Liver (tissue), 9 donors: ENCODE results near the gene TLE1. TPM values are rescaled to one million over a fixed set of nuclear protein-coding genes. Genes with fewer than 3 reads are reported as not detected.
"Not testable (repeated sequence)": the region's sequence is repeated elsewhere in the genome, so short reads cannot be mapped to it uniquely, and the experiment has no call there.

Source experiments
- DNase-seq: peaks from one replicate; pipeline ENCODE4 v3.0.0-alpha.2; 2017; ENCODE audit warnings: low spot score
- H3K27ac ChIP-seq, 2 donors: one replicate each; pipeline ENCODE4 v1.7.0; 2013; ENCODE audit warnings: inconsistent platforms in 2 of 2, low read length in 2 of 2, control low read depth in 1 of 2, low read depth in 1 of 2, mild to moderate bottlenecking in 1 of 2
- H3K27me3 ChIP-seq, 4 donors: one replicate each; pipeline versions ENCODE4 v1.6.1 to v1.7.0; 2013; ENCODE audit warnings: low read length in 3 of 4, inconsistent platforms in 1 of 4, mild to moderate bottlenecking in 1 of 4, moderate library complexity in 1 of 4; ENCODE audit not compliant: control insufficient read depth in 4 of 4, insufficient read depth in 4 of 4
- H3K36me3 ChIP-seq, 4 donors: one replicate each; pipeline versions ENCODE4 v1.6.1 to v1.7.0; 2013; ENCODE audit warnings: low read length in 3 of 4, mild to moderate bottlenecking in 3 of 4, low read depth in 1 of 4, moderate library complexity in 1 of 4; ENCODE audit not compliant: control insufficient read depth in 4 of 4, insufficient read depth in 3 of 4
- H3K4me1 ChIP-seq, 4 donors: one replicate each; pipeline versions ENCODE4 v1.6.1 to v1.7.0; 2013; ENCODE audit warnings: low read length in 3 of 4, mild to moderate bottlenecking in 3 of 4, moderate library complexity in 1 of 4; ENCODE audit not compliant: control insufficient read depth in 4 of 4, insufficient read depth in 4 of 4
- H3K4me3 ChIP-seq, 3 donors: one replicate each; pipeline versions ENCODE4 v1.6.1 to v1.7.0; 2013; ENCODE audit warnings: low read length in 3 of 3, control low read depth in 1 of 3, low read depth in 1 of 3, mild to moderate bottlenecking in 1 of 3
- H3K9ac ChIP-seq, 2 donors: one replicate each; pipeline ENCODE4 v1.7.0; 2013; ENCODE audit warnings: low read length in 2 of 2, mild to moderate bottlenecking in 2 of 2, moderate library complexity in 2 of 2, control low read depth in 1 of 2, low read depth in 1 of 2
- H3K9me3 ChIP-seq, 4 donors: one replicate each; pipeline versions ENCODE4 v1.6.1 to v1.7.0; 2013; ENCODE audit warnings: low read length in 3 of 4; ENCODE audit not compliant: control insufficient read depth in 4 of 4
- FOXA1 ChIP-seq: IDR thresholded peaks from 2 replicates; pipeline ENCODE4 v1.6.1; 2016; ENCODE audit warnings: antibody characterized with exemption
- REST ChIP-seq: IDR thresholded peaks from 2 replicates; pipeline ENCODE4 v1.6.1; 2016; ENCODE audit warnings: antibody characterized with exemption, mild to moderate bottlenecking
- SP1 ChIP-seq: IDR thresholded peaks from 2 replicates; pipeline ENCODE4 v1.6.1; 2018; ENCODE audit warnings: antibody characterized with exemption, mild to moderate bottlenecking
- WGBS: extraction: QIAGEN DNeasy Blood & Tissue Kit; methylation state at CpG from one replicate; pipeline ENCODE4 v1.1.7; 2013; 5-methylcytosine and 5-hydroxymethylcytosine counted together
- polyA plus RNA-seq, 2 donors: library from polyadenylated mRNA; stranded (reverse) in 1 of 2; unstranded in 1 of 2; fragments of 200-250 nt in 1 of 2; fragments of >200 nt in 1 of 2; fragmentation: Nextera tagmentation in 1 of 2; extraction: Ambion mirVana in 1 of 2; gene quantifications; one replicate each; pipeline versions ENCODE4 v1.2.1 to v1.2.3, GENCODE V29; 2013 to 2015
- total RNA-seq, 2 donors: library from RNA; depleted of rRNA; stranded (reverse); fragments of >200 nt; gene quantifications; one replicate each; pipeline ENCODE4 v1.2.3, GENCODE V29; 2014
- TF ChIP-seq, protein P1 (sequence below): fragments of 150-350 bp; IDR thresholded peaks from 2 replicates; pipeline ENCODE4 v1.5.1; 2017; ENCODE audit warnings: improper control_type of control experiment, low read depth, low read length; ENCODE audit not compliant: missing input control
- donor health status: healthy.
- donor health status: healthy.
- donor health status: healthy.
- donor health status: healthy.
- donor health status: healthy.

Gene TLE1
- total and polyA plus RNA-seq, 4 donors, result 25.2 to 45.4 (median 25.7) TPM

GRCh38 chr9:81596679-81597418 lies 92.5 kb downstream of the TLE1 start:
- no peak for DNase-seq
- WGBS, result 80% methylated on average over 13 of the region's 13 CpGs
- Histone ChIP-seq H3K4me3 (no peak overlapping the region), H3K9me3 (no peaks in the 10 kb centered on the region), H3K9ac (no peak overlapping the region), H3K27me3 (no peaks in the 10 kb centered on the region), H3K4me1 (peaks cover 0 to 10% (median 4%) of the 10 kb centered on the region in 4 donors), H3K27ac (no peak overlapping the region), H3K36me3 (peaks cover 4 to 21% (median 16%) of the 10 kb centered on the region in 4 donors)
- TF ChIP-seq SP1, result no peak
- TF ChIP-seq REST, result no peak

GRCh38 chr9:81595887-81596543 lies 93.3 kb downstream of the TLE1 start:
- Histone ChIP-seq H3K27me3 (no peaks in the 10 kb centered on the region), H3K4me3 (no peak overlapping the region), H3K9ac (no peak overlapping the region), H3K4me1 (peaks cover 0 to 14% (median 4%) of the 10 kb centered on the region in 4 donors), H3K36me3 (peaks cover 4 to 23% (median 17%) of the 10 kb centered on the region in 4 donors), H3K27ac (no peak overlapping the region), H3K9me3 (no peaks in the 10 kb centered on the region)
- TF ChIP-seq, protein P1, sequence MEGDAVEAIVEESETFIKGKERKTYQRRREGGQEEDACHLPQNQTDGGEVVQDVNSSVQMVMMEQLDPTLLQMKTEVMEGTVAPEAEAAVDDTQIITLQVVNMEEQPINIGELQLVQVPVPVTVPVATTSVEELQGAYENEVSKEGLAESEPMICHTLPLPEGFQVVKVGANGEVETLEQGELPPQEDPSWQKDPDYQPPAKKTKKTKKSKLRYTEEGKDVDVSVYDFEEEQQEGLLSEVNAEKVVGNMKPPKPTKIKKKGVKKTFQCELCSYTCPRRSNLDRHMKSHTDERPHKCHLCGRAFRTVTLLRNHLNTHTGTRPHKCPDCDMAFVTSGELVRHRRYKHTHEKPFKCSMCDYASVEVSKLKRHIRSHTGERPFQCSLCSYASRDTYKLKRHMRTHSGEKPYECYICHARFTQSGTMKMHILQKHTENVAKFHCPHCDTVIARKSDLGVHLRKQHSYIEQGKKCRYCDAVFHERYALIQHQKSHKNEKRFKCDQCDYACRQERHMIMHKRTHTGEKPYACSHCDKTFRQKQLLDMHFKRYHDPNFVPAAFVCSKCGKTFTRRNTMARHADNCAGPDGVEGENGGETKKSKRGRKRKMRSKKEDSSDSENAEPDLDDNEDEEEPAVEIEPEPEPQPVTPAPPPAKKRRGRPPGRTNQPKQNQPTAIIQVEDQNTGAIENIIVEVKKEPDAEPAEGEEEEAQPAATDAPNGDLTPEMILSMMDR, result no peak
- no peak for TF ChIP-seq FOXA1
- WGBS, result 92% methylated on average over 10 of the region's 10 CpGs
- no peak for DNase-seq

GRCh38 chr9:81595293-81595692 lies 94.1 kb downstream of the TLE1 start:
- H3K27me3 ChIP-seq, H3K4me3 ChIP-seq, DNase-seq, H3K27ac ChIP-seq, H3K9me3 ChIP-seq, H3K9ac ChIP-seq: not testable (repeated sequence)
- Histone ChIP-seq H3K36me3 (peaks cover 4 to 24% (median 17%) of the 10 kb centered on the region in 4 donors), H3K4me1 (peaks cover 2 to 19% (median 7%) of the 10 kb centered on the region in 4 donors)
- WGBS, result 88% methylated on average over 10 of the region's 10 CpGs
